Measurements from ENCODE around the gene SEZ6.

SEZ6 gene
- 0 to 3.6 (median 0.03) reads per million in 17 experiments for total RNA-seq

- peak; percentile 74 to 92 (median 85) for DNase-seq
Observed at GRCh38 chr17:29005936-29006511, at the start of gene SEZ6. Gene SEZ6, minus strand, starts transcription at chr17:29006033. Its CDS starts 164 bp downstream, at chr17:29005869.

GRCh38 chr17:29054835-29055234, 49.0 kb upstream of the SEZ6 start:
- DNase-seq, result no peak

- DNase-seq, result no peak
Observed at GRCh38 chr17:29051731-29052130, 45.9 kb upstream of the SEZ6 start.

- DNase-seq, result no peak
Observed at GRCh38 chr17:29051194-29051593, 45.4 kb upstream of the SEZ6 start.

- no peak for DNase-seq
Observed at GRCh38 chr17:29050176-29050575, 44.3 kb upstream of the SEZ6 start.

- no peak for DNase-seq
Observed at GRCh38 chr17:29049541-29050145, 43.8 kb upstream of the SEZ6 start.

GRCh38 chr17:29048440-29049368, 42.9 kb upstream of the SEZ6 start:
- DNase-seq, result no peak

- peak in 2 of 4 experiments; percentile 19 to 25 for DNase-seq
Observed at GRCh38 chr17:29046473-29046839, 40.6 kb upstream of the SEZ6 start.

GRCh38 chr17:29045734-29046472, 40.1 kb upstream of the SEZ6 start:
- peak; percentile 43 to 66 (median 56) for DNase-seq

- DNase-seq, result no peak
Observed at GRCh38 chr17:29045026-29045425, 39.2 kb upstream of the SEZ6 start.

GRCh38 chr17:29043539-29044145, 37.8 kb upstream of the SEZ6 start:
- DNase-seq, result peak in 3 of 4 experiments; percentile 55 to 67 (median 59)

GRCh38 chr17:29042679-29043538, 37.1 kb upstream of the SEZ6 start, which contains the start of gene PIPOX:
Gene PIPOX, plus strand, starts transcription at chr17:29043141. Its CDS starts 85 bp downstream, at chr17:29043226.
- peak; percentile 80 to 94 (median 88) for DNase-seq

- no peak for DNase-seq
Observed at GRCh38 chr17:29042026-29042678, 36.3 kb upstream of the SEZ6 start.

GRCh38 chr17:29041571-29041970, 35.7 kb upstream of the SEZ6 start:
- DNase-seq, result peak; percentile 18 to 67 (median 50)

- DNase-seq, result no peak
Observed at GRCh38 chr17:29041091-29041490, 35.3 kb upstream of the SEZ6 start.

GRCh38 chr17:29039764-29040598, 34.1 kb upstream of the SEZ6 start:
- DNase-seq, result peak in 3 of 4 experiments; percentile 15 to 40 (median 17)

GRCh38 chr17:29038085-29038795, 32.4 kb upstream of the SEZ6 start:
- no peak for DNase-seq

GRCh38 chr17:29037739-29038084, 31.9 kb upstream of the SEZ6 start:
- DNase-seq, result no peak

GRCh38 chr17:29036584-29036983, 30.8 kb upstream of the SEZ6 start:
- DNase-seq, result no peak

Measured in suppressor macrophage (primary cell).